Mesenchymal stem cell (in vitro differentiated cells and primary cell): ENCODE results near the gene SIGLEC10.

Experiments
- DNase-seq: peaks from one replicate; pipeline ENCODE4 v3.0.0-alpha.2; 2013
- H2AFZ ChIP-seq: one replicate; pipeline ENCODE4 v1.6.1; 2013; ENCODE audit warnings: low read depth, mild to moderate bottlenecking, control low read depth, inconsistent platforms, low read length, moderate library complexity
- H2AK5ac ChIP-seq: 2 replicates; pipeline ENCODE4 v1.6.1; 2013; ENCODE audit warnings: low read length, moderate library complexity, mild to moderate bottlenecking, inconsistent platforms; ENCODE audit not compliant: severe bottlenecking
- H2BK120ac ChIP-seq: one replicate; pipeline ENCODE4 v1.6.1; 2013; ENCODE audit warnings: low read depth, mild to moderate bottlenecking, inconsistent platforms, low read length, moderate library complexity
- H2BK12ac ChIP-seq, 2 experiments: one replicate each; pipeline ENCODE4 v1.6.1; 2013; ENCODE audit warnings: inconsistent platforms in 2 of 2, low read length in 2 of 2, mild to moderate bottlenecking in 2 of 2, moderate library complexity in 2 of 2, control low read depth in 1 of 2
- H2BK15ac ChIP-seq: one replicate; pipeline ENCODE4 v1.6.1; 2013; ENCODE audit warnings: mild to moderate bottlenecking, low read depth, inconsistent platforms; ENCODE audit not compliant: poor library complexity, severe bottlenecking
- H2BK5ac ChIP-seq: 2 replicates; pipeline ENCODE4 v1.6.1; 2013; ENCODE audit warnings: low read depth, mild to moderate bottlenecking, low read length, control low read depth, inconsistent platforms; ENCODE audit not compliant: poor library complexity, severe bottlenecking
- H3K14ac ChIP-seq, 2 experiments: one replicate each; pipeline ENCODE4 v1.6.1; 2013; ENCODE audit warnings: inconsistent platforms in 2 of 2, low read length in 2 of 2, control low read depth in 1 of 2, mild to moderate bottlenecking in 1 of 2, moderate library complexity in 1 of 2
- H3K18ac ChIP-seq, 2 experiments: one replicate each; pipeline ENCODE4 v1.6.1; 2013; ENCODE audit warnings: inconsistent platforms in 2 of 2, low read length in 2 of 2, control low read depth in 1 of 2, low read depth in 1 of 2, mild to moderate bottlenecking in 1 of 2
- H3K23ac ChIP-seq, 2 experiments: one replicate each; pipeline ENCODE4 v1.6.1; 2013; ENCODE audit warnings: inconsistent platforms in 2 of 2, low read length in 2 of 2, mild to moderate bottlenecking in 2 of 2, moderate library complexity in 2 of 2, control low read depth in 1 of 2
- H3K27ac ChIP-seq: 2 replicates; pipeline ENCODE4 v1.5.1; 2013; ENCODE audit warnings: mild to moderate bottlenecking, moderate library complexity, low read length, control low read depth, inconsistent platforms; ENCODE audit not compliant: poor library complexity, severe bottlenecking
- H3K27me3 ChIP-seq, 2 experiments: 2 replicates each; pipeline versions ENCODE4 v1.6.1 to v1.7.0; 2013; ENCODE audit warnings: low read length in 2 of 2, mild to moderate bottlenecking in 2 of 2, moderate library complexity in 2 of 2, control low read depth in 1 of 2, inconsistent platforms in 1 of 2; ENCODE audit not compliant: control insufficient read depth in 1 of 2, insufficient read depth in 1 of 2
- H3K36me3 ChIP-seq, 2 experiments: 2 replicates each; pipeline versions ENCODE4 v1.6.1 to v1.7.0; 2013; ENCODE audit warnings: low read length in 2 of 2, control low read depth in 1 of 2, inconsistent platforms in 1 of 2, low read depth in 1 of 2, mild to moderate bottlenecking in 1 of 2; ENCODE audit not compliant: insufficient read depth in 2 of 2, control insufficient read depth in 1 of 2
- H3K4ac ChIP-seq, 2 experiments: one replicate each; pipeline ENCODE4 v1.6.1; 2013; ENCODE audit warnings: inconsistent platforms in 2 of 2, low read length in 2 of 2, mild to moderate bottlenecking in 2 of 2, moderate library complexity in 2 of 2, control low read depth in 1 of 2, low read depth in 1 of 2
- H3K4me1 ChIP-seq: 2 replicates; pipeline ENCODE4 v1.6.1; 2013; ENCODE audit warnings: low read depth, low read length, control low read depth; ENCODE audit not compliant: control insufficient read depth, insufficient read depth
- H3K4me2 ChIP-seq: 2 replicates; pipeline ENCODE4 v1.6.1; 2013; ENCODE audit warnings: low read length, mild to moderate bottlenecking, inconsistent platforms; ENCODE audit not compliant: poor library complexity, severe bottlenecking
- H3K4me3 ChIP-seq, 2 experiments: 2 replicates each; pipeline versions ENCODE4 v1.5.1 to v1.7.0; 2013; ENCODE audit warnings: low read length in 2 of 2, mild to moderate bottlenecking in 2 of 2, control low read depth in 1 of 2, low read depth in 1 of 2; ENCODE audit not compliant: insufficient read depth in 1 of 2
- H3K79me1 ChIP-seq: replicated peaks from 2 replicates; pipeline ENCODE4 v1.6.1; 2013; ENCODE audit warnings: mild to moderate bottlenecking, control low read depth, low read length, inconsistent platforms; ENCODE audit not compliant: poor library complexity, severe bottlenecking
- H3K9ac ChIP-seq: 2 replicates; pipeline ENCODE4 v1.7.0; 2013; ENCODE audit warnings: mild to moderate bottlenecking, low read length, moderate library complexity
- H3K9me3 ChIP-seq: 2 replicates; pipeline ENCODE4 v1.7.0; 2013; ENCODE audit warnings: mild to moderate bottlenecking, low read length; ENCODE audit not compliant: control insufficient read depth
- H4K8ac ChIP-seq: one replicate; pipeline ENCODE4 v1.6.1; 2013; ENCODE audit warnings: inconsistent platforms, mild to moderate bottlenecking, low read length, moderate library complexity
- H4K91ac ChIP-seq: one replicate; pipeline ENCODE4 v1.6.1; 2013; ENCODE audit warnings: mild to moderate bottlenecking, low read length, inconsistent platforms
- WGBS: methylation state at CpG from one replicate; pipeline ENCODE4 v1.1.7; 2013; ENCODE audit warnings: mixed read lengths; 5-methylcytosine and 5-hydroxymethylcytosine counted together

SIGLEC10 gene

GRCh38 chr19:51433043-51433442 lies 15.6 kb upstream of the SIGLEC10 start:
- Histone ChIP-seq H2BK120ac (no peak overlapping the region), H3K18ac (no peak overlapping the region), H4K91ac (no peak overlapping the region), H4K8ac (no peak overlapping the region), H2AK5ac (no peak overlapping the region), H3K4me3 (no peak overlapping the region), H2AFZ (no peak overlapping the region), H3K36me3 (no peaks in the 10 kb centered on the region), H2BK12ac (no peak overlapping the region), H2BK5ac (no peak overlapping the region), H3K4ac (no peak overlapping the region), H3K23ac (no peak overlapping the region), H3K9me3 (no peaks in the 10 kb centered on the region), H3K14ac (no peak overlapping the region), H3K9ac (no peak overlapping the region), H3K4me2 (no peak overlapping the region), H3K27ac (no peak overlapping the region), H3K79me1 (no peaks in the 10 kb centered on the region), H3K4me1 (no peaks in the 10 kb centered on the region), H2BK15ac (no peak overlapping the region), H3K27me3 (peaks cover 0 to 28% of the 10 kb centered on the region in 2 experiments)
- DNase-seq, result no peak
- 56% methylated on average over 3 of the region's 4 CpGs for WGBS

DNA sequence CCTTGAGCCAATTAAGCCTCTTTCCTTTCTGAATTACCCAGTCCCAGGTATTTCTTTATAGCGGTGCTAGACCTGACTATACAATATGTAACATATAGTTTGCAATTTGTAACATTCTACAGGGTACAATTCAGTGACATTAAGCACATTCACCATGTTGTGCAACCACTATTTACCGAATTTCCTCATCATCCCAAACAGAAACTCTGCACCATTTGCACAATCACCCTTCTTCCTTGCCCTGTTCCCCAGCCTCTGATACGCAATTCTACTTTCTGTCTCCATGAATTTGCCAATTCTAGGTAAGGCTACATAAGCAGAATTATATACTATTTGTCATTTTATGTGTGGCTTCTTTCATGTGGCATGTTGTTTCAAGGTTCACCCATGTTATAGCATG lies 13.7 kb upstream of the SIGLEC10 start:
- Histone ChIP-seq H3K36me3 (no peaks in the 10 kb centered on the region), H2BK5ac (no peak overlapping the region), H3K18ac (no peak overlapping the region), H3K4me2 (no peak overlapping the region), H2BK12ac (no peak overlapping the region), H3K4ac (no peak overlapping the region), H2AK5ac (no peak overlapping the region), H3K4me3 (no peak overlapping the region), H3K9ac (no peak overlapping the region), H2AFZ (no peak overlapping the region), H2BK15ac (no peak overlapping the region), H3K27ac (no peak overlapping the region), H3K27me3 (peaks cover 0 to 18% of the 10 kb centered on the region in 2 experiments), H2BK120ac (no peak overlapping the region), H3K9me3 (no peaks in the 10 kb centered on the region), H3K14ac (no peak overlapping the region), H3K79me1 (no peaks in the 10 kb centered on the region), H3K4me1 (no peaks in the 10 kb centered on the region), H3K23ac (no peak overlapping the region), H4K8ac (no peak overlapping the region), H4K91ac (no peak overlapping the region)
- DNase-seq, result no peak
- WGBS, result 36% methylated on average over 2 of the region's 3 CpGs

DNA sequence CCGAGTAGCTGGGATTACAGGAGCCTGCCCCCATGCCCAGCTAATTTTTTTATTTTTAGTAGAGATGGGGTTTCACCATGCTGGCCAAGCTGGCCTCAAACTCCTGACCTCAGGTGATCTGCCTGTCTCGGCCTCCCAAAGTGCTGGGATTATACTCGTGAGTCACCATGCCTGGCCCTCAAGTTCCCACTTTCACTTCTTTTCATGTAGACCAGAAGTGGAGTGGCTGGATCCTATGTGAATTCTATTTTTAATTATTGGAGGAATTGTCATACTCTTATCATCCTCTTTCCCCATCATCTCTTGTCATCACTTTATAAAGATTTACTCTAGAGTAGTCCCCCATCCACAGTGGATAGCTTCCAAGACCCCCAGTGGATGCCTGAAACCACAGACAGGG lies 12.8 kb upstream of the SIGLEC10 start:
- Histone ChIP-seq H2AFZ (no peak overlapping the region), H2BK120ac (no peak overlapping the region), H3K18ac (no peak overlapping the region), H4K8ac (no peak overlapping the region), H3K4me3 (no peak overlapping the region), H3K36me3 (no peaks in the 10 kb centered on the region), H3K9me3 (no peaks in the 10 kb centered on the region), H2BK15ac (no peak overlapping the region), H3K27me3 (peaks cover 0 to 9% of the 10 kb centered on the region in 2 experiments), H3K4me1 (no peaks in the 10 kb centered on the region), H2BK5ac (no peak overlapping the region), H2AK5ac (no peak overlapping the region), H3K4ac (no peak overlapping the region), H3K27ac (no peak overlapping the region), H3K9ac (no peak overlapping the region), H3K4me2 (no peak overlapping the region), H4K91ac (no peak overlapping the region), H3K23ac (no peak overlapping the region), H3K14ac (no peak overlapping the region), H2BK12ac (no peak overlapping the region), H3K79me1 (no peaks in the 10 kb centered on the region)
- DNase-seq, result no peak
- WGBS, result 37% methylated on average over 3 of the region's 3 CpGs

- H3K9ac ChIP-seq, result no peak overlapping the region
- no peak overlapping the region for H3K4ac ChIP-seq
- H2BK120ac ChIP-seq, result no peak overlapping the region
- H2BK5ac ChIP-seq, result no peak overlapping the region
- H3K23ac ChIP-seq, result no peak overlapping the region
- DNase-seq, result no peak
- H3K14ac ChIP-seq, result no peak overlapping the region
- H3K18ac ChIP-seq, result no peak overlapping the region
- H4K8ac ChIP-seq, result no peak overlapping the region
- no peak overlapping the region for H2AFZ ChIP-seq
- no peak overlapping the region for H2AK5ac ChIP-seq
- H3K4me3 ChIP-seq, result no peak overlapping the region
- no peak overlapping the region for H3K4me2 ChIP-seq
- no peaks in the 10 kb centered on the region for H3K9me3 ChIP-seq
- no peaks in the 10 kb centered on the region for H3K4me1 ChIP-seq
- no peaks in the 10 kb centered on the region for H3K36me3 ChIP-seq
- no peaks in the 10 kb centered on the region for H3K79me1 ChIP-seq
- no peak overlapping the region for H2BK12ac ChIP-seq
- H4K91ac ChIP-seq, result no peak overlapping the region
- peaks cover 0 to 10% of the 10 kb centered on the region in 2 experiments for H3K27me3 ChIP-seq
- WGBS, result 64% methylated on average over 2 of the region's 3 CpGs
- no peak overlapping the region for H2BK15ac ChIP-seq
- no peak overlapping the region for H3K27ac ChIP-seq
Measured at GRCh38 chr19:51427201-51427600, 9.8 kb upstream of the SIGLEC10 start.
